SH-SY5Y (cell line): ENCODE data around the gene CCNL2.

ENCODE experiments used
- GATA2 ChIP-seq: IDR thresholded peaks from 2 replicates; pipeline ENCODE4 v1.6.1; 2011; ENCODE audit warnings: mild to moderate bottlenecking, low read depth, low read length
- GATA3 ChIP-seq: IDR thresholded peaks from 2 replicates; pipeline ENCODE4 v1.6.1; 2011; ENCODE audit warnings: low read depth, mild to moderate bottlenecking, low read length, moderate library complexity

GRCh38 chr1:1391225-1391624, 7.9 kb downstream of the CCNL2 start:
- no peak for TF ChIP-seq GATA2
- TF ChIP-seq GATA3 = no peak
